Erythroblast (primary cell): ENCODE data around the gene ADAMTS2.
"Not testable (repeated sequence)": the region's sequence is repeated elsewhere in the genome, so short reads cannot be mapped to it uniquely, and the experiment has no call there.

ENCODE experiments used
- DNase-seq, 2 experiments: peaks; one replicate each; lab custom pipeline; 2025; lab: John Stamatoyannopoulos, UW
- GATA1 ChIP-seq: IDR thresholded peaks from 2 replicates; pipeline ENCODE4 v1.6.1; 2011; ENCODE audit warnings: low read depth, mild to moderate bottlenecking, control low read depth, low read length, moderate library complexity
- POLR2A ChIP-seq: IDR thresholded peaks from 2 replicates; pipeline ENCODE4 v1.6.1; 2011; ENCODE audit warnings: mild to moderate bottlenecking, low read length

ADAMTS2 gene

GRCh38 chr5:179119415-179120170 lies 225.7 kb downstream of the ADAMTS2 start:
- TF ChIP-seq GATA1 (no peak), POLR2A (no peak)

DNA sequence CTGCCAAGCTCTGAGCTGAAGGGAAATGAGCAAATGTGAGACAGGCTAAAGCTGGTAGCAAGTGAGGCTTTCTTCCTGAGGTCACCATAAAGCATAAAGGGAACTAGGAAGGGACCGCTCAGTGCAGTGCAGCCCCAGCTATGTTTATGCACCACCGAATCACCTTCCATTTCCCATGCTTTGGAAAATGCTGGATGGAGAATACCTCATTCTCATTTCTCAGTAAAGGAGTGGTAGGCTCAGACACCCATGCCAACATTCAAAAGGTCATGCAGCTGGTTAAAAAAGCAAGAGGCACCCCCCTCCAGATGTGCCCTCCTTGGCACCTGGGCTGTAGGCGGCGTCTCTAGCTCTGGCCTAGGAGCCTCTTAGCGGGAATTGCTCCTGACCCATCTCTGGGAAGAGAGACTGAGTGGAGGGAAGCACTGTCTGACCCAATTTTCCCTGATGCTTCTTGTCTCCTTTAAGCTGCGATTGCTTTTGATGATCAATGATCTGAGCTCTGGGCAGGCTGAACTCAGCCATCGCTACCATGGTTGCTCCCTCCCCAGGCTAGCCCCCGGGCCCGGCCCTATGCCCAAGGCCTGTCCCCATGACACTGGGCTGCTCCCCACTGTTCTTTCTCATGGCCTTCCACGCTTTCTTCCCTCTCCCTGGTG lies 226.4 kb downstream of the ADAMTS2 start:
- TF ChIP-seq POLR2A: no peak
- no peak for TF ChIP-seq GATA1
- DNase-seq: no peak

More at GRCh38 chr5:179119415-179120170, 225.7 kb downstream of the ADAMTS2 start:
- no peak for DNase-seq

DNA sequence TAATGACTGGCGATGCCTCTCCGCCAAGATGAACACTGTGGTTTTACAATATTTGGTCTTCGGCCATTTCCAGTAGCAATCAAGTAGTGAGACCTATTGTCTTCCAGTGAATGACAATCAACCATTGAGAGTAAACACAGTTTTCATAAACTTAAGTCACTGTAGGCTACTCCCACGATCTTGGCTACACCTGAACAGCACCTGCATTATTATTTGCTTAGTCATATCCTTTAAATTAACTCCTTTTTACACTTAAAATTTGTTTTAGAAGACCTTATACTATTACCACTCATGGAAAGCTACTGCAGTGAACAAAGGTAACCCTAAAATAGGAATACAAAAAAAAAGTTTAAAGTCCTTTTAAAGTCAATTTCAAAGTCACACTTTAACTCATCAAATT lies 226.9 kb downstream of the ADAMTS2 start:
- TF ChIP-seq POLR2A (no peak), GATA1 (no peak)
- no peak for DNase-seq

- DNase-seq: no peak
- no peak for TF ChIP-seq GATA1
- no peak for TF ChIP-seq POLR2A
These were observed 229.3 kb downstream of the ADAMTS2 start for GRCh38 chr5:179115845-179116524.

- no peak for DNase-seq
- TF ChIP-seq POLR2A (no peak), GATA1 (no peak)
These were observed 230.0 kb downstream of the ADAMTS2 start for GRCh38 chr5:179115307-179115706.

GRCh38 chr5:179114756-179115155 lies 230.5 kb downstream of the ADAMTS2 start:
- no peak for TF ChIP-seq POLR2A
- TF ChIP-seq GATA1: no peak
- DNase-seq: no peak

- no peak for DNase-seq
- no peak for TF ChIP-seq GATA1
These were observed 231.2 kb downstream of the ADAMTS2 start for GRCh38 chr5:179113945-179114641.

GRCh38 chr5:179113143-179113530 lies 232.1 kb downstream of the ADAMTS2 start:
- DNase-seq: no peak
- TF ChIP-seq POLR2A (no peak), GATA1 (no peak)

DNA sequence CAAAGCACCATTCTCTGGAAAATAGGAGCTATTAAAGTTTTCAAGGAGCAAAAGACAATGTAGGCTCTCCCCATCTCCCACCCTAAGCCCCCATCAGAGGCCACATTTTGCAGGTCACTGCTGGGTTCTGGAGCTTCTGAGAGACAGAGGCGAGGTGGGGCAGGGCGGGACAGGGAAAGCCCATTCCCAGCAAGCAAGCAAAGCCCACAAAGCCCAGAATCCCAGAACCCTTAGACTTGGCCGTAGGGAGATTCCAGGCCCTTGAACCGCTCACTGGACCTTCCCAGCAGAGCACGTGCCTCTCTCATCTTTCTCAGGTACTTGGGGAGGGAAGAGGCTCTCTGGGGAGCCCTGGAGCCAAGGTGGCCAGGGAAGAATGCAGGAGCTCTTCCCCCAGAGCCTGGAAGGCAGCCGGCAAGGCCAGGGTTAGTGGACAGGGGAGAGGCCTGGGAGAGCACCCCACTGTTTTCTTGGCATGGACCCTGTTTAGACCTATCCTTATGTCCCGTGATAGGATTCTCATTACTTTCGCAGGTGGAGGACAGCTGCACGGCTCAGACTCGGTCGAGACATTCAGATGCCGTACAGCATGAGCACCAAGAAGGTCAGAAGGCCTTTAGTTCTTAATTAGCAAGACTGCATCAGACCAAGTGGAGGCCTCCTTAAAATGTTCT lies 232.7 kb downstream of the ADAMTS2 start:
- no peak for TF ChIP-seq POLR2A
- TF ChIP-seq GATA1: no peak
- no peak for DNase-seq

- TF ChIP-seq POLR2A (no peak), GATA1 (no peak)
- DNase-seq: no peak
These were observed 233.7 kb downstream of the ADAMTS2 start for GRCh38 chr5:179111267-179112207.

DNA sequence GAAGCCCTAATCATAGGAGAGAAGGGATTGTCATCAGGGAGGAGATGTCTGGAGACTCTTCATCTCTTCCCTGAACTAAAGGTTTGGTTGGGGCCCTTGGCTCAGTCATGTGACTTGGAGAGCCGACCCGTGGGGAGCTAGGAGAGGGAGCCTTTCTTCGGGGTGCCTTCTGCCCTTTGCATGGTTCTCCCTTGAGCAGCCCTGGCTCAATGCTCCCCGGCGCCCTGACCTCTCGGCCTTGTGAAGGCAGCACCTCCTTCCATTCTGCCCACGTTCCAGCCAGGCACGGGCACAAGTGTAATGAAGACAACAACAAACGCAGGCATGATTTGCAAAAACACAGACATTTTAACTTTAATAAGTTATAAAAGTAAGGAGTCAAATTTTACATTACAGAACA lies 234.7 kb downstream of the ADAMTS2 start:
- TF ChIP-seq GATA1: no peak
- no peak for TF ChIP-seq POLR2A
- DNase-seq: no peak

DNA sequence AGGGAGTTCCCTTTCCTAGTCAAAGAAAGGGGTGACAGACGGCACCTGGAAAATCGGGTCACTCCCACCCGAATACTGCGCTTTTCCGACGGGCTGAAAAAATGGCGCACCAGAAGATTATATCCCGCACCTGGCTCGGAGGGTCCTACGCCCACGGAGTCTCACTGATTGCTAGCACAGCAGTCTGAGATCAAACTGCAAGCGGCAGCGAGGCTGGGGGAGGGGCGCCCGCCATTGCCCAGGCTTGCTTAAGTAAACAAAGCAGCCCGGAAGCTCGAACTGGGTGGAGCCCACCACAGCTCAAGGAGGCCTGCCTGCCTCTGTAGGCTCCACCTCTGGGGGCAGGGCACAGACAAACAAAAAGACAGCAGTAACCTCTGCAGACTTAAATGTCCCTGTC lies 244.0 kb downstream of the ADAMTS2 start:
- DNase-seq: not testable (repeated sequence)
